GM18907 (cell line): ENCODE results near the gene CCDC14.
"Not testable (repeated sequence)": the region's sequence is repeated elsewhere in the genome, so short reads cannot be mapped to it uniquely, and the experiment has no call there.

Experiments used
- ATAC-seq: cut with Tn5 transposase; IDR thresholded peaks from one replicate; pipeline ENCODE4 v1.9.1; 2021; ENCODE audit warnings: mild to moderate bottlenecking, moderate library complexity; ENCODE audit not compliant: unreplicated experiment

CCDC14 gene

GRCh38 chr3:123909785-123910184 is 51.2 kb downstream of the CCDC14 start:
- no peak for ATAC-seq

GRCh38 chr3:123907720-123908119 is 53.3 kb downstream of the CCDC14 start:
- no peak for ATAC-seq

- no peak for ATAC-seq
Measured at GRCh38 chr3:123899300-123899865, 61.6 kb downstream of the CCDC14 start.

GRCh38 chr3:123893012-123893411 is 68.0 kb downstream of the CCDC14 start:
- no peak for ATAC-seq

- ATAC-seq = no peak
Measured at GRCh38 chr3:123892195-123892594, 68.8 kb downstream of the CCDC14 start.

- ATAC-seq = not testable (repeated sequence)
Measured at GRCh38 chr3:123890991-123891390, 70.0 kb downstream of the CCDC14 start.

- not testable (repeated sequence) for ATAC-seq
Measured at GRCh38 chr3:123890162-123890561, 70.9 kb downstream of the CCDC14 start.

- no peak for ATAC-seq
Measured at GRCh38 chr3:123884993-123885392, 76.0 kb downstream of the CCDC14 start.

- ATAC-seq = peak; percentile 83
Measured at GRCh38 chr3:123884203-123884831, 76.7 kb downstream of the CCDC14 start, which contains the start of gene MYLK. Gene MYLK (minus strand): TSS chr3:123884332. CDS start chr3:123793841, 90,491 bp downstream.

GRCh38 chr3:123883701-123884202 is 77.3 kb downstream of the CCDC14 start:
- no peak for ATAC-seq

- no peak for ATAC-seq
Measured at GRCh38 chr3:123883111-123883510, 77.9 kb downstream of the CCDC14 start.

- ATAC-seq = no peak
Measured at GRCh38 chr3:123881771-123882170, 79.3 kb downstream of the CCDC14 start.

GRCh38 chr3:123880998-123881561 is 79.9 kb downstream of the CCDC14 start:
- ATAC-seq = no peak

GRCh38 chr3:123878807-123879206 is 82.2 kb downstream of the CCDC14 start:
- ATAC-seq = no peak

- no peak for ATAC-seq
Measured at GRCh38 chr3:123877965-123878364, 83.1 kb downstream of the CCDC14 start.

- no peak for ATAC-seq
Measured at GRCh38 chr3:123877466-123877865, 83.6 kb downstream of the CCDC14 start.

GRCh38 chr3:123876858-123877257 is 84.2 kb downstream of the CCDC14 start:
- ATAC-seq = no peak

- ATAC-seq = no peak
Measured at GRCh38 chr3:123872621-123873020, 88.4 kb downstream of the CCDC14 start.

- no peak for ATAC-seq
Measured at GRCh38 chr3:123871946-123872345, 89.1 kb downstream of the CCDC14 start.

- ATAC-seq = no peak
Measured at GRCh38 chr3:123870033-123870432, 91.0 kb downstream of the CCDC14 start.

GRCh38 chr3:123869165-123869564 is 91.9 kb downstream of the CCDC14 start:
- no peak for ATAC-seq

GRCh38 chr3:123864706-123865105 is 96.3 kb downstream of the CCDC14 start:
- ATAC-seq = no peak
